HG03060 (cell line): ENCODE measurements around the gene ZG16B.

Experiments
- ATAC-seq: cut with Tn5 transposase; IDR thresholded peaks from one replicate; pipeline ENCODE4 v1.9.1; 2021; ENCODE audit warnings: low read depth, moderate number of reproducible peaks; ENCODE audit not compliant: unreplicated experiment

Gene ZG16B, protein sequence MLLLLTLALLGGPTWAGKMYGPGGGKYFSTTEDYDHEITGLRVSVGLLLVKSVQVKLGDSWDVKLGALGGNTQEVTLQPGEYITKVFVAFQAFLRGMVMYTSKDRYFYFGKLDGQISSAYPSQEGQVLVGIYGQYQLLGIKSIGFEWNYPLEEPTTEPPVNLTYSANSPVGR

GRCh38 chr16:2829501-2830354, at the start of gene ZG16B:
Gene ZG16B (plus strand): TSS chr16:2830303. CDS start chr16:2830442, 139 bp downstream.
- ATAC-seq: no peak

- ATAC-seq: no peak
Measured at GRCh38 chr16:2782583-2783351, 47.3 kb upstream of the ZG16B start.

DNA sequence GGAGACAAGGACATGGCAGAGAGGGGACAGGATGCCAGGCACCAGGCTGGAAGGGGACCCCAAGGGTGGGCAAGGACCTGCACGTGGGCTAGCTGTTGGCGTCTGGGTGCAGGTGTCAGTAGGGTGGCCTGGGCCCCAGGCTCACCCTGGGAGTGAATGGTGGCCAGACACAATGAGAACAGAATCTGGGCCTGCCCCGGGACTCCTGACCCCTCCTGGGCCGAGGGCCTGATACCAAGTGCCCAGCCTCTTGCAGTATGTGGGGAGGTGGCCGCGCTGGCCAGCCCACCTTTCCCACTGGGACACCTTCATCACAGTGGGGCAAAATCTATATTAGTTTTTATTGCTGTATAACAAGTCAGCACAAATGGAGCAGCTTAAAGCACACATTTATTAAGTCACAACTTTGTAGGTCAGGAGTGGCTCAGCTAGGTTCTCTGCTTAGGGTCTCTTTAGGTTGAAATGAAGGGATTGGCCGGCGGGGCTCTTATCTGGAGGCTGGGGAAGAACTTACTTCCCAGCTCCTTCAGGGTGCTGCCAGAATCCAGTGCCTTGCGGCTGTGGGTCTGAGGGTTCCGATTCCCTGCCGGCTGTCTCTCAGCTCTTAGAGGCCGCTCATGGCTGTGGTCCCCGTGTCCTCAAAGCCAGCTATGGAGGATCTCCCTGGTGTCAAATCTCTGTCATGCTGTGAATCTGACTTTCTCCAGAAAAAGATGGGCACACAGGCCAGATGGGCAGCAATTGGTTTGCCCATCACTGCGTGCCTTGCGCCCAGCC, 46.3 kb upstream of the ZG16B start:
- ATAC-seq: no peak

DNA sequence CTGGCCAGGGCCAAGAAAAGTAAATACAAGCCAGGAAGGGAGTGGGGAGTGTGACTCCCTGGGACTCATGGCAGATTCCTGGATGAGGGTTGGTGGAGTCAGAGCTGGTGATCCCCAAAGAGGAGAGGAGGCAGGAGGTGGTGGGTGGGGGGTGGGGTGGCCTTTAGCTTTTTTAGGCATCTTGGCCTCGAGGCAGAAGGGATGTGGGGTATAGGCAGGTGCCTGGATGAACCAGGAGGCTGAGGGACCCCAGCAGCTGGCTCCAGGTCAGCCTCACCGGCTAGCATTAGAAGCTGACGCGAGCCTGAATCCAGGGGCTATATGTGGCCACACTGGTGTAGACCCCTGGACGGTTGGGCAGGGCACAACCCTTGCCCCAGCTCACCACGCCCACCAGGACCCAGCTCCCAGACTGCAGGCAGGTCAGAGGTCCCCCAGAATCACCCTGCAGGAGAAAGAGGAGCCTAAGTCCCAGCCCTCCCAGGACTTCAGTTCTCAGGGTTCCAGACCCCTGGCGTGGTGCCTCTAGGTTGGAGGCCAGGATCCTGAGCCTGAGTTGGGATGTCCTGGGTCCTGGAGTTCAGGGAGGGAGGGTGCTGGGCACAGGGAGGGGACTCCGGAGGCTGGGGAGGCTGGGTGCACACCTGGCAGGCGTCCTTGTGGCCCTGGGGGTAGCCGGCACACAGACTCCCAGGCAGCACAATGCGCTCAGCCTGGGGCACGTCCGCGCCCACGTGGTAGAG, 45.6 kb upstream of the ZG16B start:
- no peak for ATAC-seq

DNA sequence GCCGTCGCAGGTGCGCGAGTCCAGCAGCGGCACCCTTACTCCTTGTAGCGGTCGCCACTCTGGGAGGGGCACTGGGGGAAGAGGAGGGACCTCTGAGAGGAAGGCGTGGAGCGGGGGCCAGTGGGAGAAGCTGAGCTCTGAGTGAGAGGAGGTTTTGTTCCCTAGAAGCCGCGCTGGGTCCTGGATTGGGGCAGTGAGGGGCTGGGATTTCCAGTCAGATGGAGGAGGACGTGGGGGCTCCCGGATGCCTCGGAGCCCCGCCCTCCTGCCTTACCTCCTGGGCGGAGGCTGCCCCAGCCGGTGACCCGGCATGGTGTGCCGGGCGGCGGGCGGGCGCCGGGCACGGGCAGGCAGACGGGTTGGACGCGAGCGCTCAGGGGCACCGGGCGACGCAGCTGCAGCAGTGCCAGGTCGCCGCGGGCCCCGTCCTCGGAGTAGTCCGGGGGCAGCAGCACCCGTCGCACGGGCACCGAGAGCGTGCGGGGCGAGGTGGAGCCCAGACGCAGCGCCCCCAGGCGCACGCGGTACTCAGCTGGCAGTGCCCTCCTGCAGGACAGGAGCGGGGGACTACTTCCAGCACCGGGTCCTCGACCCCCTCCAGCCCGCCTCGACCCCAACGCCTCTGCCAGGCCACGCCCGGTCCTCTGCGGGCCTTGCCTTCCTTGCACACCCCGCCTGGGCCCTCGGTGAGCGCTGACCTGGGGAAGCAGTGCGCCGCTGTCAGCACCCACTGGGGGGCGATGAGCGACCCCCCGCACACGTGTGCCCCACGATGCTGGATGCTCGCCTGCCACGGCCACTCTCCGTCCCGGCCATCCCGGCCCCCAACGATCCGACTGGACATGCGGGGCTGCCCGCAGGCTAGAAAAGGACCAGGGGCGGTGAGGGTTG, 44.8 kb upstream of the ZG16B start:
- ATAC-seq: no peak

- no peak for ATAC-seq
Measured at GRCh38 chr16:2786061-2786825, 43.9 kb upstream of the ZG16B start.

GRCh38 chr16:2786826-2787151, 43.3 kb upstream of the ZG16B start:
- ATAC-seq: no peak

GRCh38 chr16:2787406-2787805, 42.7 kb upstream of the ZG16B start, which contains the start of gene PRSS33:
Gene PRSS33 (minus strand): TSS chr16:2787560. CDS start chr16:2786547, 1,013 bp downstream.
- ATAC-seq: no peak

GRCh38 chr16:2787961-2788360, 42.1 kb upstream of the ZG16B start:
- ATAC-seq: no peak

GRCh38 chr16:2790631-2791030, 39.5 kb upstream of the ZG16B start:
- ATAC-seq: no peak

DNA sequence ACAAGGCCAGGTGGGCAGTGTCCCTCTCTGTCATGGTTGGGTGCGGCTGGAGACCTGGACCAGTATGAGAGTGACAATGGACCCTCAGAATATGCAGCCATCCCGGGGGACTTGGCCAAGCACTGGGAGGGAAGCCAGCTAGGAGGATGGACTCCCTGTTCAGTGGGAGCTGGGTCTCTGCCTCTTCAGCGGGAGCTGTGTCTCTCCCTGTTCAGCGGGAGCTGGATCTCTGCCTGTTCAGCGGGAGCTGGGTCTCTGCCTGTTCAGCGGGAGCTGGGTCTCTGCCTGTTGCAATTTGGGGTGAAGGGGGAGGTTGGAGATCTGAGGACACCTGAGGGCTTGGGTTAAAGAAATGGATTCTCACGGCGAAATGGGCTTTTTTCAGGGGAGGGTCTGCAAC, 38.9 kb upstream of the ZG16B start:
- no peak for ATAC-seq

- no peak for ATAC-seq
Measured at GRCh38 chr16:2792940-2793339, 37.2 kb upstream of the ZG16B start.

DNA sequence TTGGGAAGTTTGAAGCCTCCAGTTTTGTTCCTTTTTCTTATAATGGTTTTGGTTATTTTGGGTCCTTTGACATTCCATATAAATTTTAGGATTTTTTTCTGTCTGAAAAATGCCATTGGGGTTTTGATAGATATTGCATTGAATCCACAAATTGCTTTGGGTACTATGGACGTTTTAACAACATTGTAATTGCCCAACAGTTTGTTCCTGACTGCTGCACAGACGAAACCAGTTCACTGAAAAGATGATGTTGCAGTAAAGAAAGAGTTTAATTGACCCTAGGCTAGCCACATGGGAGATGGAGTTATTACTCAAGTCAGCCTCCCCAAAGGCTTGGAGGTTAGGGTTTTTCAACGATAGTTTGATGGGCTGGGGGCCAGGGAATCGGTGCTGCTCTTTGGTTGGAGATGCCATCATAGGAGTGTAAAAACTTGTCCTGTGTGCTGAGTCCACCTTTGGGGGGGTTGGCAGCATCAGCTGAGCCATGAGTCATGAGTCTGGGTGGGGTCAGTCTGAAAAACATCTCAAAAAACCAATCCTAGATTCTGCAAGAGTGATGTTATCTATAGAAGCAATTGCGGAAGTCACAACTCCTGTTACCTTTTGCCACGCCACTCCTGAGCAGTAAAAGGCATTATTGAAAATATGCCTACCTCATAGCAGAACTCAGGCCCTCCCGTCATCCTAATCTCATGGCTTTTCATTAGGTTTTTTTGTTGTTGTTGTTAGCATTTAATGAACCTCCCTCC, 34.5 kb upstream of the ZG16B start:
- ATAC-seq: no peak

GRCh38 chr16:2798723-2799204, 31.3 kb upstream of the ZG16B start:
- no peak for ATAC-seq

DNA sequence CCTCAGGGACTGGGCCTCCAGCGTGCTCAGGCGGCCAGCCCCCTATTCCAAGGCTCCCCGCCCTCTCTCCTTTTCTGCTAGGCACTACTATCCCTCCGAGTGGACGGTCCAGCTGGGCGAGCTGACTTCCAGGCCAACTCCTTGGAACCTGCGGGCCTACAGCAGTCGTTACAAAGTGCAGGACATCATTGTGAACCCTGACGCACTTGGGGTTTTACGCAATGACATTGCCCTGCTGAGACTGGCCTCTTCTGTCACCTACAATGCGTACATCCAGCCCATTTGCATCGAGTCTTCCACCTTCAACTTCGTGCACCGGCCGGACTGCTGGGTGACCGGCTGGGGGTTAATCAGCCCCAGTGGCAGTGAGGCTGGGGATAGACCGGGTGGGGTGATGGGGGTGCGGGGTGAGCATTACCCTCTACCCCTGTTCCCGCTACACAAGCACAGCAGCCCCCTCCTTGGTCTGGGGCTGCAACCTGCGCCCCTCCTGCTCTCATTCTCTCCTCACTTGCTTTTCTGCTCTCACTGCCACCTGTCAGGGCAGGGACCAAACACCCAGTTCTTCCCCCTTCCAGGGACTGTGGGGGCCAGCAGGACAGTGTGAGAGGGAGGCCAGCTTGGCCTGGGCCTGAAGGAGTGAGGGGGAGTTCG, 30.8 kb upstream of the ZG16B start:
- no peak for ATAC-seq

- no peak for ATAC-seq
Measured at GRCh38 chr16:2799859-2800226, 30.3 kb upstream of the ZG16B start.
